Transverse colon (tissue), 4 donors: Measurements from ENCODE around the gene OPTN. TPM values are rescaled to one million over a fixed set of nuclear protein-coding genes. Genes with fewer than 3 reads are reported as not detected.

Source experiments
- DNase-seq: peaks from one replicate; pipeline ENCODE4 v3.0.0-alpha.2; 2019
- H3K27ac ChIP-seq, 4 donors: fragments of 200-600 bp; sonication (generic); 2 replicates each; pipeline ENCODE4 v1.5.1; 2016 to 2018; ENCODE audit warnings: inconsistent platforms in 4 of 4
- H3K27me3 ChIP-seq: fragments of 200-600 bp; sonication (generic); 2 replicates; pipeline ENCODE4 v1.5.1; 2017; ENCODE audit warnings: inconsistent platforms
- H3K36me3 ChIP-seq, 4 donors: fragments of 200-600 bp; sonication (generic); 2 replicates each; pipeline ENCODE4 v1.5.1; 2017 to 2019; ENCODE audit warnings: inconsistent platforms in 4 of 4
- H3K4me1 ChIP-seq, 4 donors: fragments of 200-600 bp; sonication (generic); 2 replicates each; pipeline ENCODE4 v1.5.1; 2017 to 2020; ENCODE audit warnings: inconsistent platforms in 4 of 4
- H3K4me3 ChIP-seq, 4 donors: fragments of 200-600 bp; sonication (generic); 1 replicate in 1 of 4; 2 replicates in 3 of 4; pipeline versions ENCODE4 v1.5.1 to v1.6.1; 2017 to 2019; ENCODE audit warnings: inconsistent platforms in 4 of 4
- H3K9me3 ChIP-seq, 2 donors: fragments of 200-600 bp; sonication (generic); 2 replicates each; pipeline ENCODE4 v1.5.1; 2017 to 2019; ENCODE audit warnings: inconsistent platforms in 2 of 2
- EP300 ChIP-seq: sonication (generic); formaldehyde crosslinking; IDR thresholded peaks from one replicate; pipeline ENCODE4 v1.6.1; 2017; ENCODE audit warnings: antibody characterized with exemption, low read depth
- POLR2A ChIP-seq: fragments of 450-650 bp; IDR thresholded peaks from one replicate; pipeline ENCODE4 v1.6.1; 2016; ENCODE audit warnings: antibody characterized with exemption, mild to moderate bottlenecking, moderate library complexity
- POLR2AphosphoS5 ChIP-seq, 3 donors: sonication (generic); formaldehyde crosslinking; IDR thresholded peaks; one replicate each; pipeline ENCODE4 v1.6.1; 2016; ENCODE audit warnings: antibody characterized with exemption in 3 of 3
- WGBS, 2 donors: methylation state at CpG; one replicate each; pipeline ENCODE4 v1.1.5; 2018; ENCODE audit warnings: low coverage in 1 of 2; 5-methylcytosine and 5-hydroxymethylcytosine counted together
- in situ Hi-C, 4 donors: fragments of 200-750 bp; cut with MboI; loops; one replicate each; pipeline versions ENCODE4 v1.15.0 to v1.15.1; 2017; ENCODE audit warnings: low sequenced_read_pairs in 3 of 4, low pct_ligation_motif_present in 1 of 4, low pct_unique_long_range_greater_than_20kb in 1 of 4
- intact Hi-C: fragments of 100-400 bp; cut with DNase I; formaldehyde crosslinking; loops from one replicate; pipeline ENCODE4 v1.15.1; 2023; ENCODE audit warnings: low total_unique reads
- total RNA-seq, 4 donors: library from RNA; depleted of rRNA; stranded (reverse); fragments of >200 nt; gene quantifications; one replicate each; pipeline ENCODE4 v1.1.0, GENCODE V29; 2016
- TF ChIP-seq, protein P1 (sequence below), 5 experiments: fragments of 200-600 bp in 3 of 5; fragments of 450-650 bp in 2 of 5; sonication (generic) in 3 of 5; IDR thresholded peaks; 1 replicate in 2 of 5; 2 replicates in 3 of 5; pipeline ENCODE4 v1.5.1; 2016 to 2017; ENCODE audit warnings: antibody characterized with exemption in 5 of 5, inconsistent platforms in 3 of 5, mild to moderate bottlenecking in 2 of 5, moderate library complexity in 1 of 5

The OPTN gene
- total RNA-seq, 4 donors from 2014 or later = 39.2 to 74.8 (median 66.3) TPM

DNA sequence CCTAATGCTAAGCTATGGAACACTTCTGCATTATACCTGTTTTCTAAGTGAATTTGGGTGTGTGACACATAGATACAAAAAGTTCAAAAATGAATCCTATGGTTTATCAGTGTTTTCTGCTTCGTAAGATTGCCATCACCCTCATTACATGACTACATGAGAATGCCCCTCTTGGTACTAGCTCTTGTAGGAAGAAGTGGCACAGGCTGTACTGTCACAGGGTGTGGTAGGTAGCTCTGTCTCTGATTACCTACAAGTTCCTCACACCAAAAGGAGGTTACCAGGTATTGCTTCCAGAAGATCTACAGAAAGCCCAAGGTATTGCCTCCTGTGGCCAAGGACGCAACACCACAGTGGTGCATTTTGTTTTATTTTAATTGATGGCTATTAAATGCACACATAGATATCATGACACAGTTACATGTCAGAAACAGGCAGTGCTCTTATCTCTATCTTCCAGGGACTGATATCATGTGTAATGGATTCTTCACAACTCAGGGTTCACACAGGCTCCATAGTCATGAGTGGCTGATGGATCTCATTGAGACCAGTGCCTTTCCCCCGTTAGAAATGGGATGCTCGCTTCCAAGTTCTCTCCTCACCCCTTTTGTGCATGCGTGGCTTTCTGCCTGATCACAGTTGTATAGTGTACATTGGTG, 6.6 kb downstream of the OPTN start:
- peaks cover 0 to 18% (median 5%) of the 10 kb centered on the region in 4 donors for H3K36me3 ChIP-seq
- intact Hi-C loops = no loop called here
- H3K27ac ChIP-seq = peak overlapping the region; percentile 72 to 84 (median 78)
- H3K4me1 ChIP-seq = peaks cover 0 to 57% (median 17%) of the 10 kb centered on the region in 4 donors
- no peak for DNase-seq
- 95 to 97% methylated on average over 4 to 5 of the region's 5 CpGs for WGBS, 2 donors
- in situ Hi-C loops = no loop called here
- H3K4me3 ChIP-seq = no peak overlapping the region
- no peaks in the 10 kb centered on the region for H3K27me3 ChIP-seq
- no peaks in the 10 kb centered on the region for H3K9me3 ChIP-seq
- TF ChIP-seq, protein P1, sequence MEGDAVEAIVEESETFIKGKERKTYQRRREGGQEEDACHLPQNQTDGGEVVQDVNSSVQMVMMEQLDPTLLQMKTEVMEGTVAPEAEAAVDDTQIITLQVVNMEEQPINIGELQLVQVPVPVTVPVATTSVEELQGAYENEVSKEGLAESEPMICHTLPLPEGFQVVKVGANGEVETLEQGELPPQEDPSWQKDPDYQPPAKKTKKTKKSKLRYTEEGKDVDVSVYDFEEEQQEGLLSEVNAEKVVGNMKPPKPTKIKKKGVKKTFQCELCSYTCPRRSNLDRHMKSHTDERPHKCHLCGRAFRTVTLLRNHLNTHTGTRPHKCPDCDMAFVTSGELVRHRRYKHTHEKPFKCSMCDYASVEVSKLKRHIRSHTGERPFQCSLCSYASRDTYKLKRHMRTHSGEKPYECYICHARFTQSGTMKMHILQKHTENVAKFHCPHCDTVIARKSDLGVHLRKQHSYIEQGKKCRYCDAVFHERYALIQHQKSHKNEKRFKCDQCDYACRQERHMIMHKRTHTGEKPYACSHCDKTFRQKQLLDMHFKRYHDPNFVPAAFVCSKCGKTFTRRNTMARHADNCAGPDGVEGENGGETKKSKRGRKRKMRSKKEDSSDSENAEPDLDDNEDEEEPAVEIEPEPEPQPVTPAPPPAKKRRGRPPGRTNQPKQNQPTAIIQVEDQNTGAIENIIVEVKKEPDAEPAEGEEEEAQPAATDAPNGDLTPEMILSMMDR (IDR thresholded peaks at IDR 0.05) = no peak
- TF ChIP-seq POLR2A (no peak), EP300 (no peak), POLR2AphosphoS5 (IDR thresholded peaks at IDR 0.05) (no peak)

DNA sequence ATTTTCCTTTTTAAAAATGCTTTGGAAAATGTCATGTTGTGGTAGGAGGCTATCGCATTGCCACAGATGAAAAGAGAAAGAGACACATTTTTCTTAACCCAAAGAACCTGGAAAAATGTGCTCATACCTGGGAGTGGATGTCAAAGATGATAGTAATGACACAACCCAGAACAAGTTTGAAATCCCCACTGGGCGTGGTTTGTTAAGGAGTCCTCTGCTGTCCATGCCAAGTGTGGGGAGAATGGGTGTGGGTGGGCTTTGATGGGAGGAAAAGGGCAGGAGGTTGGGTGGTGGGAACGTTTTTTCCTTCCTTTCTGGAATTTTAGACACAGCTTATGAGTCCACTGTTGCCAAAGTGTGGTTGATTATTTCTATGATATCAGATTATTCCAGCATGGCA, 10.9 kb downstream of the OPTN start:
- DNase-seq = no peak
- Histone ChIP-seq H3K9me3 (no peaks in the 10 kb centered on the region), H3K4me1 (peaks cover 0 to 40% (median 5%) of the 10 kb centered on the region in 4 donors), H3K27me3 (no peaks in the 10 kb centered on the region), H3K4me3 (no peak overlapping the region), H3K27ac (no peak overlapping the region), H3K36me3 (peaks cover 0 to 41% (median 15%) of the 10 kb centered on the region in 4 donors)
- in situ Hi-C loops (no loop called here), intact Hi-C loops (no loop called here)
- WGBS, 2 donors = 77 to 80% methylated on average over 3 of the region's 3 CpGs
- TF ChIP-seq, protein P1 (IDR thresholded peaks at IDR 0.05) = no peak
- no peak for TF ChIP-seq POLR2AphosphoS5 (IDR thresholded peaks at IDR 0.05)
- TF ChIP-seq POLR2A = no peak
- TF ChIP-seq EP300 = no peak

DNA sequence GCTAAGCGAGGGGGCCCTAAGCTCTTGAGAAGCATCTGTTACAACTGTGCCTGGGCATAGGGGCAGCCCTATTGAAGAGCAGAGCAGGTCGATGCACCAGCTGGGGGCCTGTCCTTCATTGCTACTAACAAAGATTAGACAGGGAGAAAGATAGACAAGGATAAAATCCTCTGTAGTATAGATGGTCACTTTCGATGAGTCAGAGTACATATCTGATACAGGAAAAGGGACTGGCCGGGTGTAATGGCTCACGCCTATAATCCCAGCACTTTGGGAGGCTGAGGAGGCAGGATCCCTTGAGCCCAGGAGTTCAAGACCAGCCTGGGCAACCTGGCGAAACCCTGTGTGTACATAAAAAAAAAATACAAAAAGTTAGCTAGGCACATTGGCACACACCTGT, 13.6 kb downstream of the OPTN start:
- Histone ChIP-seq H3K27me3 (no peaks in the 10 kb centered on the region), H3K4me3 (no peak overlapping the region), H3K4me1 (peaks cover 0 to 23% (median 5%) of the 10 kb centered on the region in 4 donors), H3K36me3 (peaks cover 0 to 51% (median 15%) of the 10 kb centered on the region in 4 donors), H3K9me3 (no peaks in the 10 kb centered on the region), H3K27ac (no peak overlapping the region)
- no peak for DNase-seq
- no peak for TF ChIP-seq EP300
- TF ChIP-seq, protein P1 (IDR thresholded peaks at IDR 0.05) = no peak
- TF ChIP-seq POLR2A = no peak
- TF ChIP-seq POLR2AphosphoS5 (IDR thresholded peaks at IDR 0.05) = no peak
- intact Hi-C loops = no loop called here
- in situ Hi-C loops = no loop called here
- 76 to 81% methylated on average over 5 to 6 of the region's 6 CpGs for WGBS, 2 donors

DNA sequence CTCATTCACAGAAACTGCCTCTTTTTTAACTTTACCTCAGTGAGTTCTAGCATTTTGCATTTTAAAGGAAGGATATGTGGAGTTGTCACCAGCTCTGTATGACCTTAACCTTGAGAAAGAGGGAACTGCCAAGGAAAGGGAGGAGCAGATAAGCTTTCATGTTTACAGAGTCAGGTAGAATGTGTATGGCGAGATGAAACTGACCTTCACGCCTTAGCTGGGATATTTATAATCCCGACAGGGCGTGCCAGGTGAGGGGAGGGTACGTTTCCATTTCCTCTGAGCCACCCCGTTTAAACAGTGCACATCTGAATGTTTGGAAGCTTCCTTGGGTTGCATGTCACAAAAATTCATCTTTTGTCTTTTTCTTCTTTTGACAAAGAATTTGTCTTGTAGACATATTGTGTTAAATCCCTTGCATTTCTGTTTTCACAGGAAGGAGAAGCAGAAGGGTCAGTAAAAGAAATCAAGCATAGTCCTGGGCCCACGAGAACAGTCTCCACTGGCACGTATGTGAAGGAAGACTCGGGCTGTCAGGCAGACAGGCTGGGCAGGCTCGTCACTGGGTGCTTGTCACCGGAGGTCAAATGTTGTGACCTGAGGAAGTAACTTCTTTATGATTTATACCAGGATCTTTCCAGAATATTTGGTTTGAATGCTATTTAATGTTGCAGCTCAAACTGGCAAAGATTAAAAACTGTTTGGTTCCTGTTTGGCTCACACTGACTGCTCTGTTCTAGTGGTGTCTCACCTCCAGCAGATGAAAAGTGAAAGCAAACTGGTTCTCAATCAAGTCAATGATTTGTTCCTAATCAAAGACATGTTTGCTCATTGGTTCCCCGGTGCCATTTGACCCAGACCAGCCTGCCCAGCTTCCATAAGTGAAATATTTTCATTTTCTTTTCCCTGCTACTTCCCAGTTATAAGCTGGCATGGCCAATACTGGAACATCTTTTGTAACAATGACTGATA, 16.2 kb downstream of the OPTN start:
- WGBS, 2 donors = 0 to 40% methylated on average over 1 to 12 of the region's 12 CpGs
- intact Hi-C loops (no loop called here), in situ Hi-C loops (no loop called here)
- peaks cover 0 to 55% (median 11%) of the 10 kb centered on the region in 4 donors for H3K36me3 ChIP-seq
- H3K4me1 ChIP-seq = peaks cover 0 to 13% (median 5%) of the 10 kb centered on the region in 4 donors
- H3K27ac ChIP-seq = peak overlapping the region; percentile 72 to 88 (median 85)
- no peaks in the 10 kb centered on the region for H3K27me3 ChIP-seq
- DNase-seq = peak; percentile 56
- TF ChIP-seq POLR2A (no peak), EP300 (no peak), POLR2AphosphoS5 (IDR thresholded peaks at IDR 0.05) (peak in 2 of 3 donors; percentile 36 to 50)
- no peaks in the 10 kb centered on the region for H3K9me3 ChIP-seq
- H3K4me3 ChIP-seq = peak overlapping the region in 1 of 4 donors; percentile 1
